Stimulated activated CD8-positive, alpha-beta memory T cell treated with anti-CD3 and anti-CD28 coated beads, Interleukin-15, amount 100 ng/mL, for 4 hours (primary cell): ENCODE data around the gene ZNF438.

Experiments
- DNase-seq, 2 donors: peaks; one replicate each; pipeline ENCODE4 v3.0.0-alpha.2; 2020; ENCODE audit warnings: low read depth in 2 of 2

Gene ZNF438

DNA sequence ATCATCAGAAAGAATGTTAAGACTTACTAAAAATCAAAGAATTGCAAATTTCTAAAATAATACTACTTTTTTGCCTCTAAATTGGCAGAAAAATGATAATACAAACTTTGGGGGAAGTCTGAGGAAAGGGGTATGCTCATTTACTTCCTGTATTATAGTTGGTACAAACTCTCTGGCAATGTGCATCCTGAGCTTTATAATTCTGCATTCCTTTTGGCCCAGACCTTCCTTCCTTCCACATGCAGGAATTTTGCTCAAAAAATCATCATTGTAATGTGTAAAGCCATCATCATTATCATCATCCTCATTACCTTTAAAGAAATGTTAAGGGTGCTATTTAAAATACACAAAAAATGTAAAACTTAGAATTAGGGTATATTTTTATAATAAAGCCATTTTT is 148.5 kb downstream of the ZNF438 start:
- DNase-seq, result no peak

GRCh38 chr10:30882281-30882680 is 149.4 kb downstream of the ZNF438 start:
- no peak for DNase-seq

GRCh38 chr10:30878920-30879319 is 152.7 kb downstream of the ZNF438 start:
- DNase-seq, result no peak

DNA sequence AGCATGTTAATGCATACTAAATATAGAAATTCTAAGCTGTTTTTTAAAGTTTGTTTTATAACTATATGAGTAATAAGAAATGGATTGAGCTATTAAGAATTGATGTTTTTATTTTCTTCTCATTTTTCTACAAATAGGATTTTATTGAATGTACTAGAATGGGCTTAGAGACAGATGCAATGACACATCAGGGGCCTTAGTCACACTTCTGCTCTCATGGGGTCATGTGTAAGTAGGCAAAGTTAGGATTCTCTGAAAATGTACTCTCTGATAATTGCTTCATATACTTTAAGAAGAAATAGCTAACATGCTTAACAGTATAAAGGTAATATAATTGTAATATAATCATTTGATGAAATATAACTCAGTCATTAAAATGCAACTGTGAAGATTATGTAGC is 154.6 kb downstream of the ZNF438 start:
- DNase-seq, result no peak

DNA sequence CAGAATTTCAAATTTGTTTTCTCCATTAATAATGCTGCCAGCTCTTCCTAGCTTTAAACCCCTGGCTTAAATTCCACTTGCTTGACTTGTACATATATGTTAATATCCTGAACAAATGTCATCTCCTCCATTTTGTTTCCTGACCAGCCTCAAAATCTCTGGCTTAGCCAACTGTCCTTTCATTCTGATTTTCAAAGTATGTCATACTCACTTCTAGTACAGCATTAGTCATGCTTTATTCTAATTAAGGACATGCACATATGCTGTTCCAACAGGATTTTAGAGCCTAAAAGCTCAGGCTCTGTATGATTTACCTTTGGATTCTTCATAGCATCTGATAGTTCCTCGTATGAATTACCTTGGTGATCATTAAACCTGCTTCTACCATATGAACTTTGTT is 158.3 kb downstream of the ZNF438 start:
- DNase-seq, result no peak

- no peak for DNase-seq
Measured at GRCh38 chr10:30870896-30871295, 160.8 kb downstream of the ZNF438 start.

DNA sequence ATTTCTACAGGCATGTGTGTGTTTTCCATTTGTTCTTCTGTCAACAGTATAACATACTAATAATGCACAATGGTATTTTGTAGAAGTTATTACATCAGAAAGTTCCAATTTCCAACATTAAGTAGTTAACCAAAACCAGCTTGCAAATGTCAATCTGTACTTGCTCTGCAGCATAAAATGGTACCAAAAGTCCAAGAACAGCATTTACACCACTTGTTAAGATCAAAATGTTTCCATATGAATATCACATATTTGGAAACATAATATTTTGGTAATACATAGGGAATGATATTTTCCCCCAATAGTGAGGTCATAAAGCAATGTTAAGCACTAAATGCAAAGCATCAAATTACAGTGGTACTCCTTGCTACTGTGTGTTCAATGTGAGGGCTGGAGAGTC is 162.1 kb downstream of the ZNF438 start:
- DNase-seq, result no peak

DNA sequence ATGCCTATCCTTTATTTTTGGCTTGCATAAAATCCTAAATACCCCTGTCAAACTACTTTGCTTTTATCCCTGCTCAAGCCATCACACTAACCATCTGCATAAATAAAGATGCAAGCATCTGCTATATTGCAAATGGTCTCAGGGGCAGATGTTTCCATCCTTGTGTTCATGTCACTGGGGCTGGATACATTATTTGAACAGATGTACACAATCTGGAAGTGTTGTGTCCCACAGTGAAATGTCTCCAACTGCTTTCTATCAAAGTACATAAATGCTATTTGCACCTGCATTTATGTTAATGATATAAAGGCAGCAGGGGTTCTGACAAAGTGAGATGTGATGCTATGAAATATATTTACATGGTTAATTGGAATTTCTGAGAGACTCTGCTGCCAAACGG is 163.1 kb downstream of the ZNF438 start:
- DNase-seq, result no peak

DNA sequence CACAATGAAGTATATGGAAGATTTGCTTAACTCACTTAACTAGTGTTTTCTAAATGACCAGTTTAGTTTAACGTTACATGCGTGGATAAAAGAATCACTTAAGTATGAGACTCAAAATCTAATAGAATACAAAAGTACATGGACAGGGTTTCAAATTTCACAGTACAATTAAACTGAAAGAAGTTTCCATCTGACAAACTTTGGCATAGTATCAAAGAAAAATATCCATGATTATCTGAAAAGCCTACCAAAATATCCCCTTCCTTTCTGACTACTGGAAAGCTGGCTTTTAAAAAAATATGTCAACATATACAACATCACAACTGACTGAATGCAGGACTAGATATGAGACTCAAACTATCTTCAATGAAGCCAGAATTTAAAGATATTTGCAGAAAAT is 164.8 kb downstream of the ZNF438 start:
- no peak for DNase-seq

DNA sequence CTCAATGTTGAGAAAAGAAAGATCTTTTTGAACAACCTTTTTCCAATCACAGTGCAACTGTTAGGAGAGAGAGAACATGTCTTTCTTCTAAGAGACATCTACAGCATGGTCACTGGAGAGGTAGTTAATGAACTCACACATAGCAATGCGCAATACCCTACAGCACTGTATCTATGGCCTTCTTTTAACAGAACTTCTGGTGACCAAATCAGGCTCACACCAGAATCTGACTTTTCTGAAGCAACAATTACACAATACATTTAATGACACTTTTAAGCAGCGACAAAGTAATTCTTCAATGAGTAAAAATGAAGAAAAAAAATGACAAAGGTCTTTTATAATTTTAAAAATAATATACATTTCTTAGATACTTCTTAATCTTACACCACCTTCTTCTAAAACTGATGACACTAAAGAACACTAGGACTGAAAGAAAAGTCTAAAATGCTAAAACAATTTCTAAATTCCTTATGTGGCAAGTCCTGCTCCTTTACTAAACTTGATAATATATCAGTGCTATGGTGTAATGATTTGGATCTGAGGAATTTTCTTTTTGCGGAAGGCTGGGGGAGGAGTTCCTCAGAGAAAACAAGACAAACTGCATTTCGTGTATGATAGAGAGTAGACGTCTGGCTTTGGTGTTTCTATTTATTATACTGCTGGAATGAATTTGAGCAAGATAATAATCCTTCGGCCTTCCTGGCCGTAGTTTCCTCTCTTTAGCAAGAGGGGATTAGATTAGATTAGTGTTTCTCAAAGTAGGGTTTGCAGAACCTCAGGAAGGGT is 166.3 kb downstream of the ZNF438 start:
- DNase-seq, result no peak

GRCh38 chr10:30863516-30864210 is 168.0 kb downstream of the ZNF438 start:
- no peak for DNase-seq

DNA sequence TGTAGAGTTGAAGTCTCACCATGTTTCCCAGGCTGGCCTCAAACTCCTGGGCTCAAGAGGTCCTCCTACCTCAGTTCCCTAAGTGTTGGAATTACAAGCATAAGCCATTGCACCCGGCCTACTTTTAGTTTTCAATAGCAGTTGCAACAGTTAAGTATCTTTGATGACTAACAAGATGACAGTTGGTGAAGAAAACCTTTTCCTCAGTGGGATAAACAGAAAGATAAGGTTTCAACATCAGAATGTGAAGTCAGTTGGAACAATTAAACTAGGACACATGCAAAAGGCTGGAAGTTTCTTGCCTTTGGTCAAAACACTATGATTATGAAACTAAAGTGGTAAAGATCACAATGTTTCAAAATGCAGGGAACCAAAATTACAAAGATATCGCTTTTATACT is 169.2 kb downstream of the ZNF438 start:
- no peak for DNase-seq

DNA sequence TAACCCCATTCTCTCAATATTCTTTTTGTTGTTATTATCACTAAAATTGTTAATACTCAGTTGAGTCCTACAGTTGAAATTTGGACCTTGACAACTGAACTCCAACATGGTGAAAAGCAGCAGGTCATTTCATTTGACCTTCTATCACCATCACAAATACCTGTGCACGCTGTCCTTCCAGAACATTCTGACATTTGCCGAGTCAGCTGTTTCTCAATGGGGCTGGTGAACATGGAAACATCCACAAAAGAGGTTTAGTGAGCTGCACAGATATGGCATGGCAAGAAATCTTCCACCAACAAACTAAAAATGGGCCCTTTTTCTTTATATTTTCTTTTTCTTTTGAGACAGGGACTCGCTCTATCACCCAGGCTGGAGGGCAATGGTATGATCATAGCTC is 169.7 kb downstream of the ZNF438 start:
- DNase-seq, result no peak

DNA sequence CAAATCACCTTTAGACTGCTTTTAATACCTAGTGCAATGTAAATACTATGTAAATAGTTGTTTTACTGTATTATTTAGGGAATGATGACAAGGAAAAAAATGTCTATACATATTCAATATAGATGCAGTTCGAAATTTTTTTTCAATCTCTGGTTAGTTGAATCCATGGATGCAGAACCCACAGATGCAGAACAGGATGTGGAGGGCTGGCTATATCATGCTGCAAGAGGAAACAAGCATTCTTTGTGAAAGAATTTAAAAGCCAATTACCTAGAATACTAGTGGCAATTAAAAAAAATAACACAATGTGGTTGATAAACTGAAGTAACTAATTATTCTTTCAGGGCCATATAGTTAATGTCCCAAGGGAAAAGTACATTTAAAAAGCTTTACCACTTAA is 170.4 kb downstream of the ZNF438 start:
- DNase-seq, result no peak

DNA sequence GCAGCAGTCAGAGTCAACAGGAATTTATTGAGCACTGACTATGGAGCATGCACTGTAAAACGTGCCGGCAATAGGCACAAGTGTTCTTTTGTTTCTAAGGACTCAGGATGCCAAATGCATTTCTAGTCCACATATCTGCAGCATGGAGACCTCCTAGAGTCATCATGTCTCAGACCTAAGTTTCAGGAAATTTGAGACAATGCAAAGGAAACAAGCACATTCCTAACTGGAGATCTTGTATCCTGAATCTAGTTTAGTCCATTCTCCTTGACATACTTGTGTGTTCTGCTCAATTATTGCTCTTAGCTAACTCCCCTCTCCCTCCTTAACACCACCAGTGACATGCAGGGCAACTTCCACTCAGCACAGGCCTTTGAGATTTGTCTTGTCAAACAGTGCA is 173.2 kb downstream of the ZNF438 start:
- no peak for DNase-seq

GRCh38 chr10:30857803-30858202 is 173.9 kb downstream of the ZNF438 start:
- no peak for DNase-seq

DNA sequence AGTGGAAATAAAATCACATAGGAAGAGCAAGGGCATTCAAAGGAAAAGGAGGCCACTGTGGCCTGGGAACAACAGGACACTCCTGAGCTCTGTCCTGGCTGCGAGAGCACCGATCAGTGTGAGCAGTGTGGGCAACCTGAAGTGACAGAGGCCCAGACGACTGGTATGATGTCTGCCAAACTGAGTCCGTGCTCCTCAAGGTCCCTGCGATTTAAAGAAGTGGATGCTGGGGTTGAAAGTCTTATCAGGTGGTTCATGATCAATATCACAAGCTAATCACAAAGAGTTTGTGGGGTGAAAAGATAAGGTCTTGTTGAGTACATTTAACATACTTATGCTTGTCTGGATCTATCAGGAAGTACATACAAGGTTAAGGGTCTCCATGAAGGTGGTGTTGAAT is 176.5 kb downstream of the ZNF438 start:
- DNase-seq, result no peak

GRCh38 chr10:30854656-30855055 is 177.0 kb downstream of the ZNF438 start:
- no peak for DNase-seq

- no peak for DNase-seq
Measured at GRCh38 chr10:30853066-30853465, 178.6 kb downstream of the ZNF438 start.

GRCh38 chr10:30850776-30851175 is 180.9 kb downstream of the ZNF438 start:
- DNase-seq, result no peak

DNA sequence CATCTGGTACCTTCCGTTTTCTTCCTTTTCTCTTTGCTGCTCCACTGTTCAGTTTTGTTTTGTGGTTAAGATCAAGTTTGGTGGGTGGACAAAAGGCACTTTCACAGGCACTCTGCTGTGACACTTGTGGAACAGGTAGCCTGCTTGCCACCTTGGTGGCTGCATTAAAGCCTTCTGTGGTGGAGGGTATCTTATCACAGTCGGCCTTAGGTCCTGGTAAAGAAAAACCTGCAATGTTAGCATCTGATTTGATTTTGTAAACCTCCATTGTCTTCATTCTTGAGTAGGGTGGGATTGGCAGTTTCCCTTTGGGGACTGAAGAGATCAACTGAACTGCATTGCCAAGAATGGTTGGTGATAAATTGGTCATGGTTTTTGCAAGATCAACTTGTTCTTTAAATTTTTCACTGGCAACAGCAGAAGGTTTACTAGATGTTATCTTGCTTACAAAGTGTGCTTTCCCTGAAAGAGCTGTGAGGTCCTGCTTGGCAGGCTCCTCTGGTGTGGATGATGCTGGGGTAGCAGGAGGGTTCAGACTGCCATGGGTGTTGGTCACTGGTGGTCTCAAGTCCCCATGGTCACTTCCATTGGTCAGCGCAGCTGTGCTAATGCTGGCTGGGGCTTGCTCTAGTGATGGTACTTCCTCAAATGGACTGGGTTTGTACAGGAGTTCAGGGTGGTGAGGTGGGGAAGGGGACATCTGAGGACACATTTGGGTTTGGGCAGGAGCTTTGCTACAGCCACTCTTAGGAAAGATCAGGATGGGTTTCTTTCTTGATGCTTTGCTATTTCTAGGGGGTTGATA is 182.2 kb downstream of the ZNF438 start:
- DNase-seq, result no peak

GRCh38 chr10:30848396-30849032 is 183.2 kb downstream of the ZNF438 start:
- no peak for DNase-seq
